ENCODE measurements around the gene NOP9.

NOP9 gene

GRCh38 chr14:24263848-24264247 is 35.8 kb upstream of the NOP9 start:
- in situ Hi-C loops (cut with MboI; ENCODE audit: low sequenced_read_pairs, unreplicated experiment), result no loop called here
- no peak for DNase-seq (ENCODE audit: low spot score)
- no peak for TF ChIP-seq CTCF (IDR thresholded peaks at IDR 0.05; ENCODE audit: borderline replicate concordance, control extremely low read depth, extremely low read depth, insufficient read depth, missing control alignments)

- DNase-seq (ENCODE audit: low spot score), result no peak
- in situ Hi-C loops (cut with MboI; ENCODE audit: low sequenced_read_pairs, unreplicated experiment), result no loop called here
- no peak for TF ChIP-seq CTCF (IDR thresholded peaks at IDR 0.05; ENCODE audit: borderline replicate concordance, control extremely low read depth, extremely low read depth, insufficient read depth, missing control alignments)
Measured at GRCh38 chr14:24264298-24264697, 35.4 kb upstream of the NOP9 start.

DNA sequence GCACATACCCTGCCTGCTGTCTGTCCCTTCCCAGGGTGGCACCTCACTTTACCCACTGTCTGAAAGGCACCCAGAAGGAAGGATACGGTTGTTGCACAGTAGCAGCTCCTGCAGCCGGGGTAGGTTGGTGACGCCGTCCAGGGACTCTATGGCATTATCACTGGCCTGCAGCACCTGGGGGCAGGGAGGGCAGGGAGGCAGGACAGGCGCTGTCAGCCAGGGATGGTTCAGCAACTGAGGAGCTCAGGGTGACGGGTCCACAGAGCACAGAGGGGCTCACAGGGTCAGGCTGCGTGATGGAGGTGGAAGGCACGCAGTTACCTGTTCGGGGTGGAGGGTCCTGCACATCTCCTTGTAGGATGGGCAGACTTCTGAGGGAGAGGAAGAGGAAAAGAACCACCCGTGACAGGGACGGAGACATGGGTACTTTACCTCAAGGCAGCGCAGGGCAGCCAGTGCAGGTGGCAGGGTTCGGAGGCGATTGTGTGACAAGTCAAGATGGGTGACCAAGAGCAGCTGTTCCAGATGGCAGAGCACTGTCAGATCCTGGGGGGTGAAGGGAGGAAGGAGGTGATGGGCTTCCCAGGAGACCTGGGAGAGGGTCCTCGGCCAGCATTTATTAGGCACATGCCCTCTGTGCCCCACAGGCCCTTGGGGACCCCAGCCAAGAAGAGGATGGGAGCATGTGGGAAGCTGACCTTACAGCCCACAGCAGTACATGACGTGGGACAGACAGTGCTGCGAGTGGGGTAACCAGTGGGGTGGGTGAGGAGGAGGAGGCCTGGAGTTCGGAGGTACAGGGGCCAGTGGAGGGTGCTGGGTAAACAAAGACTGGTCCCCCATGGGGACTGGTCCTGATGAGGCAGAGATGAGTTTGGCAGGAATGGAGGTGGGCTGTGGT is 33.1 kb upstream of the NOP9 start:
- TF ChIP-seq CTCF (IDR thresholded peaks at IDR 0.05; ENCODE audit: borderline replicate concordance, control extremely low read depth, extremely low read depth, insufficient read depth, missing control alignments), result no peak
- no peak for DNase-seq (ENCODE audit: low spot score)
- in situ Hi-C loops (cut with MboI; ENCODE audit: low sequenced_read_pairs, unreplicated experiment), result no loop called here

- DNase-seq (ENCODE audit: low spot score), result no peak
- TF ChIP-seq CTCF (IDR thresholded peaks at IDR 0.05; ENCODE audit: borderline replicate concordance, control extremely low read depth, extremely low read depth, insufficient read depth, missing control alignments), result no peak
- in situ Hi-C loops (cut with MboI; ENCODE audit: low sequenced_read_pairs, unreplicated experiment), result no loop called here
Measured at GRCh38 chr14:24267516-24267915, 32.1 kb upstream of the NOP9 start.

GRCh38 chr14:24268225-24268624 is 31.4 kb upstream of the NOP9 start:
- in situ Hi-C loops (cut with MboI; ENCODE audit: low sequenced_read_pairs, unreplicated experiment), result no loop called here
- TF ChIP-seq CTCF (IDR thresholded peaks at IDR 0.05; ENCODE audit: borderline replicate concordance, control extremely low read depth, extremely low read depth, insufficient read depth, missing control alignments), result no peak
- no peak for DNase-seq (ENCODE audit: low spot score)

GRCh38 chr14:24269368-24269767 is 30.3 kb upstream of the NOP9 start:
- in situ Hi-C loops (cut with MboI; ENCODE audit: low sequenced_read_pairs, unreplicated experiment), result no loop called here
- TF ChIP-seq CTCF (IDR thresholded peaks at IDR 0.05; ENCODE audit: borderline replicate concordance, control extremely low read depth, extremely low read depth, insufficient read depth, missing control alignments), result no peak
- no peak for DNase-seq (ENCODE audit: low spot score)

Data from GM13976 (cell line).